Glomerular endothelial cell (primary cell): ENCODE data around the gene BPIFB4. TPM values are rescaled to one million over a fixed set of nuclear protein-coding genes. Genes with fewer than 3 reads are reported as not detected.
"Not testable (repeated sequence)": the region's sequence is repeated elsewhere in the genome, so short reads cannot be mapped to it uniquely, and the experiment has no call there.

ENCODE experiments used
- DNase-seq: peaks from one replicate; pipeline ENCODE4 v3.0.0-alpha.2; 2011; ENCODE audit warnings: low read depth, low spot score; ENCODE audit errors: extremely low read depth
- total RNA-seq: library from RNA; depleted of rRNA; stranded (reverse); fragments of >200 nt; gene quantifications from 2 replicates; pipeline ENCODE4 v1.2.3, GENCODE V29; 2015

Gene BPIFB4
- total RNA-seq, 1 donor from 2014 or later = not detected

DNA sequence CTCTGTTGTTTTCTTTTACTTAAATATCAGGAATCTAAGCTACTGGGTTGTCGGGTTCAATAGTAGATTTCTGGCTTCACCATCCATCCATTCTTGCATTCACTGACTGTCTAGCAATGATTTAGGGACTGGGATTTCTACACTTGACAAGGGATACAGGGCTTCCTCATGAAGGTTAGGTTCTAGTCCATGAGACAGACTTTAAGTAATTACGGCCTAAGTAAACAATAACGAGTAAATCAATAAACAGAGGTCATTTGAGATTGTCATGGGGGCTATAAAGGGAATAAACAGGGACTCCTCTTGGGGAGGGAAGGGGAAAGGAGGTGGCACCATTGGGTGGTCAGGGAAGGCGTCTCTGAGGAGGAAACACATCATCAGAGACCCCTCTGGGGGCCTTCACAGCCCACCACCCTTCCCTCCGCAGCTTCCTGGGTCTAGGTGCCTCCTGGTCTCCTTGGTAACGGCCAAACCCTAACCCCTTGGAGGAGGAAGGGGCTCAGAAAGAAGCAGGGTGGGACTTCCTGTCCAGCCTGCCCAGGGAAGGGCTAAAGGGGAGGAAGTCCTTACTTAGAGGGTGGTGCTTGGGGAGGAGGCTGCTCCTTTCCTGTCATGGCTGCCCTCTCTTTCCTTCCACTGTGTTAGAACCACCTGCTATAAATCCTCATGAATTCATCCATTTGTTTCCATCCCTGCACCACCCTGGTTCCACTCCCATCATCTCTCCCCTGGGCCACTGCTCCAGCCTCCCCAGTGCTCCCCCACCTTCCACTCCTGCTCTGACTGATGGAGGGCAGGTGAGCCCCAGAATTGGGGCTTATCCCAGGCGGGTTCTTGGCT lies 33.3 kb downstream of the BPIFB4 start:
- no peak for DNase-seq

DNA sequence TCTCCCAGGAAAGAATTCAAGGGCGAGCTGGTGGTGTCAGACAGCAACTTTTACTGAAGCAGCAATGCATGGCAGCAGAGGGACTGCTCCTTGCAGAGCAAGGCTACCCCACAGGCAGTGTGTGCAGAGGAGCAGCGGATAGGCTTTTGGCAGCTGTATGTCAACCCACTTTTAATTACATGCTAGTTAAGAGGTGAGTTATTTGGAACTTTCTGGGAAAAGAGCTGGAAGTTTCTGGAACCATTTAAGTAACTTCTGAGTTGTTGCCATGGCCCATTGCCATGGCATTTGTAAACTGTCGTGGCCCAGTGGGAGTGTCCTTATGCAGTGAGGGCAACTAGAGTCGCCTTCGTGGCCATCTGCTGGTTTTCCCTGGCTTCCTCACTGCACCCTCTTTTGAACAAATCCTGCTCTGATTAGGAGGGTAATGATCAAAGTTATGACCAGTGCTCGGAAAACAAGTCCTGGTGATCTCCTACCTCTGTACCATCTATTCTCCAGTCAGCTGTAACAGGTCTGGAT lies 34.0 kb downstream of the BPIFB4 start:
- no peak for DNase-seq

DNA sequence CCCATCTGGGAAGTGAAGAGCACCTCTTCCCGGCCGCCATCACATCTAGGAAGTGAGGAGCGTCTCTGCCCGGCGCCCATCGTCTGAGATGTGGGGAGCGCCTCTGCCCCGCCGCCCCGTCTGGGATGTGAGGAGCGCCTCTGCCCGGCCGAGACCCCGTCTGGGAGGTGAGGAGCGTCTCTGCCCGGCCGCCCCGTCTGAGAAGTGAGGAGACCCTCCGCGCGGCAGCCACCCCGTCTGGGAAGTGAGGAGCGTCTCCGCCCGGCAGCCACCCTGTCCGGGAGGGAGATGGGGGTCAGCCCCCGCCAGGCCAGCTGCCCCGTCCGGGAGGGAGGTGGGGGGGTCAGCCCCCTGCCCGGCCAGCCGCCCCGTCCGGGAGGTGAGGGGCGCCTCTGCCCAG lies 36.1 kb downstream of the BPIFB4 start:
- not testable (repeated sequence) for DNase-seq

DNA sequence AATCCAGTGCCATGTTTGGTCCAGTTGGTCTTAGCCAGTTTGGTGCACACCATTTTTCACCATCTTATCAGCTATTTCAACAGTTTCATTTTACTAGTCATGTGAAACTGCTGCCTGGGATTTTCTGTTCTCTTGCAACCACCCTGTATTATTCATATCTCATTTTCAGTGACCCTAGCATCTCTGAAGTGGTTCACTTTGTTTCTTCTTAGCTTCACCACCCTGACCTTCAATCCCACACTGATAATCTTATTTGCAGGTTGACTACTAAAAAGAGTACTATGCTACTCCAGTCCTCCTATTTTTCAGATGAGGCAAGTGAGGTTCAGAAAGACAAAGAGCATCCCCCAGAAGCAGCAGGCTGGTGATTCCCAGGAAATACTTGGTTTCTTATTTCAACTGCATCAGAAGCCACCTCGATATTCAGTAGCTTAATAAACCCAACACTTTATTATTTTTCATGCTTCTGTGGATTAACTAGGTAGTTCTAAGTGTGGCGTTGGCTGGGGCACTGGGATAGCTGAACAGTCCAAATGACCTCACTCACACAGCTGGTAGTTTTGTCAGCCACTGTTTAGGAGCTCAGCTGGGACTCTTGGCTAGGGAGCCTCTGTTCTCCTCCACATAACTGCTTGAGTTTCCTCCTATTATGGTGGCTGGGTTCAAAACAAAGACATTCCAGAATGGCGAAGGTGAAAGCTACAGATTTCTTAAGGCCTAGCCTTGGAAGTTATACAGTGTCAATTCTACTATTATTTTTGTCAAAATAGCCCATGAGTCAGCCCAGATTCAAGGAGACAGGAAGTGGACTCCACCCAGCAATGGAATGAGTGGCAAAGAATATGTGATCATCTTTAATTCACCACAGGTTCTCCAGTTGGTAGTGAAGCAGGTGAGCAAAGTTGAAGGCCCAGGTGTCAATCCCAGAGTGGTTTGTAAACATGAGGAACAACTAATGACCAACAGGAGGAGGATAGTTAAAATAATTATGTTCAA lies 40.6 kb downstream of the BPIFB4 start:
- DNase-seq = no peak

DNA sequence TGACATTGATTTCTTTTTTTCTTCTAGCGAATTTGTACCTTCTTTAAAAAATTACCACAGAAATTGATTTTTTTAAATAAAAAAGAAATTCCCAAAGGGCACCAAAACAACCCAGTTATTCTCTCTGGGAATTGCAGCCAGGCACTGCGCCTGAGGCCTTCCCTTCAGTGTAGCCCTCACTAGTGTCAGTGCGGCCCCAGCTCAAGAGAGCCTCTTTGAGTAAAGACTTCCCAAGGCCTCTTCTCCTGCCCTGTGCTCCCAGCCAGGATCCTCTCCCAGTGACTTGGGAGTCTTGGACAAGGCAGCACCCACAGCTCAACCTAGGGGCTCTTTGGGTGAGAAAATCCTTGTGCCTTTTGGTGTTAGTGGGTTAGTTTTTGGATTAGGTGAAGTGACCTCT lies 41.5 kb downstream of the BPIFB4 start:
- DNase-seq = no peak

DNA sequence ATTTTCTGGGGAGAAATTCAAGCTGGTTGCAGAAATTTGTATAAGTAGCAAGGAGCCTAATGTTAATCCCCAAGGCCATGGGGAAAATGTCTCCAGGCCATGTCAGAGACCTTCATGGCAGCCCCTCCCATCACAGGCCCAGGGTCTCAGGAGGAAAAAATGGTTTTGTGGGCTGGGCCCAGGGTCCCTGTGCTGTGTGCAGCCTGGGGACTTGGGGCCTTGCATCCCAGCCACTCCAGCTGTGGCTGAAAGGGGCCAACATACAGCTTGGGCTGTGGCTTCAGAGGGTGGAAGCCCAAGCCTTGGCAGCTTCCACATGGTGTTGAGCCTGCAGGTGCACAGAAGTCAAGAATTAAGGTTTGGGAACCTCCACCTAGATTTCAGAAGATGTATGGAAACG lies 42.9 kb downstream of the BPIFB4 start:
- not testable (repeated sequence) for DNase-seq

DNA sequence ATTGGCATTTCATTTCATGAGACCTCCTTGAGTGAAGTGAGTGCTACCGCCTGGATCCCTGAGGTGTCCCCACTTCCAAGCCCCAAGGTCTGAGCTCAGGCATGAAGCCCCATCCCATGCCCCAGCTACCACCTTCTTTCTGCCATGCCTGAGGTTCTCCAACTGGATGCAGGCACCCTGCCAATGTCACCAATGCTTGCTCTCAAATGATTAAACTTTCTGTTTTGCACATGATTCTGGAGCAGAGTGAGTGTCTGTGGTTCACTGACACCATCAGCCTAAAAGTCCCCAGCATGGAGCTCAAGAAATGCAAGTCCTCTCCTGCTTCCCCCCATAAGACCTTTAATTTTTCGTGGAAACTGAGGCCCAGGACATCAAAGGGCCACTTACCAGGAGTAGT lies 44.8 kb downstream of the BPIFB4 start:
- DNase-seq = no peak

DNA sequence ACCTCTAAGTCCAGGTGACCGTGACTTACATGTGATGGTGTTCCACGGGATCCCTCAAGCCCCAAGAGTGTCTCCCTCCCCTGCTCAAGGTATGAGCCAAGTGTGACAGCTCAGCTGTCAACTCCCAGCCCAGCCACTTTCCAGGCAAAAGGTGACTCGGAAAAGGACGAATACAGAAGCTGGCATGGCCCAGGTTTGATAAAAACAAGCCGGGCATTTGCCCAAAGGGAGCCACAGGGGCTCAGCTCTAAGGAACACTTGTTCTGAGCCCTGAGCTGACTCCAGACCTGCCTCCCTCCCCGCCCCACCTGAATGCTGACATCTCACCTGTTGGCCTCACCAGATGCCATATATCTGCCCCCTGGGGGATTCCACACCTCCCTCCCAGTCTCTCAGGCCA lies 45.6 kb downstream of the BPIFB4 start:
- no peak for DNase-seq

DNA sequence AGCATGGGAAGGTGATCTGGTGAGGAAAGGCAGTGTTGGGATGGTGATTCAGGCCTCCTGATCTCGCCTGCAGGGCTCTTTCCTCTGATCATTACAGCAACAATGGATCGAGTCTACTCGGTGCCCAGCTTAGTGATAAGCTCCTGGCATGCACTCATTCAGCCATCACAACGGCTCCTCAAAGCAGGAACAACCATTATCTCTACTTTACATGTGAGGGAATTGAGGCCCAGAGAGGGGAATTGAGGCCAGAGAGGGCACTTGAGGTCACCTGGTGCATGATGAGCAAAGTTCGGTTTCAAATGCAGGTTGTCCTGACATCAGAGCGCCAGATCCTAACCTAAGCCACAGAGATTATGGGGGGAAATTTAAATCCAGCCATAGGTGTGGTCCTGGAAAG lies 46.5 kb downstream of the BPIFB4 start:
- DNase-seq = no peak

DNA sequence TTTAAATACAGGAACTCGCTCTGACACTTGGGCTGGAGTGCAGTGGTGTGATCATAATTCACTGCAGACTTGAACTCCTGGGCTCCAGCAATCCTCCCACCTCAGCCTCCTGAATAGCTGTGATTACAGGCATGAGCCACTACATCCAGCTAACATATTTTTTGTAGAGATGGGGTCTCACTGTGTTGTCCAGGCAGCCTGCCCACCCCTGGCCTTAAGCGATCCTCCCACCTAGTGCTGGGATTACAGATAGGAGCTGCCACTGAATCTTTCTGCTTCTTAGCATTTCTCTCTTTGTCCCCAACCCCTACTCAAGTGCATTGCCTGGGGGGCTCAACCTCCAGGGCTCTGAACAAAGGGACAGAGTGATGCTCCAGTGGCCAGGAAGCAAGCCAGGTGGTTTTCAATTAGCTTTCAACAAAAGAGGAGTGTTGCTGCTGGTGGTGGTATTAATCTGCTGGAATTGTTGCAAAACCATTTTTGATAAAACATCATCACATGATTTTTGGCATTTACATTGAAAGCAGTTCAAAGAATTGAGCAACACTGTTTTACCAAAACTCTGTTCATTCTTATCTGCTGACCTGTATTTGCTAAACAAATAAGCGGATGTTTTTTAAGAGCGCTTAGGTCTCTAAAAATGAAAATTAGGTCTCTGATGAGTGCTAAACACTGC lies 48.1 kb downstream of the BPIFB4 start:
- no peak for DNase-seq

DNA sequence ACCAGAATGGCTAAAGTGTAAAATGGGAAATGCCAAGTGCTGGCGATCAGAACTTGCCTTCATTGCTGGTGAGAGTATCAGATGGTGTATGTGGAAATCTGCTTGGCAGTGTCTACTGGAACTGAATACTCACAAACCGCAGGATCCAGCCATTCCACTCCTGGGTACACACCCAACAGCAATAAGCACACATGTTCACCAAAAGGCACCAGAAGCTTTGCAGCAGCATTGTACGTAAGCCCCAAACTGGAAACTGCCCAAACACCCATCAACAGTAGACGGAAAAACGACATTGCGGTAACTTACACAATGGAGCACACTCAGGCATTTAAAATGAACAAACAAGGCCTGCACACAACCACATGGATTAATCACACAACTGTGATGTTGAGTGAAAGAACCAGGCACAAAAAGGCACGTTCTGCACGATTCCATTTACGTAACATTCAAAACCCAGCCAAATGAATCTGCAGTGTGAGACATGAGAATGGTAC lies 51.2 kb downstream of the BPIFB4 start:
- no peak for DNase-seq

DNA sequence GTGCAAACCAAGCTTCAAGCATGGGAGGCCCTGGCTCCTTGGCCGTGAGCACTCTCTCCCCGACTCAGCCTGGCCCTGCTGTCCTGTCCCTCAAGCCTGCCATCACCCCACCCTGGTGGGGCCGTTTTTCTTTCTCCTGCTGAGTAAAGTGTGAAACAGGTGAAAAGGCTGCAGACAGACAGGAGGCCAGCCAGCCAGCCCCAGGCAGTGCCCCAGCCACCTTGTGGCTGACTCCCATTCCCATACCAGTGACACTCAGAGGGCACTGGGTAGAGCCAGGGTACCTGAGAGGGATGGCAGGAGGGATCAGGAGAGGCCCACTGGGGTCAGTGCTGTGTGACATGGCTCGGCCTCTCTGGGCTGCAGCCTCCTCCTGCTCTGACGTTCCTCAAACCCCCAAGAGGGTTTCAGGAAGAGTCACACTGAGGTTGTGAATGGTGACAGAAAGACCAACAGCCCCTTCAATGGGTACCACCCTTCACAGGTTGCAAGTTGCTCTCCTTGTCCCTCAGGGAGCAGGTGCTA lies 52.6 kb downstream of the BPIFB4 start:
- no peak for DNase-seq

DNA sequence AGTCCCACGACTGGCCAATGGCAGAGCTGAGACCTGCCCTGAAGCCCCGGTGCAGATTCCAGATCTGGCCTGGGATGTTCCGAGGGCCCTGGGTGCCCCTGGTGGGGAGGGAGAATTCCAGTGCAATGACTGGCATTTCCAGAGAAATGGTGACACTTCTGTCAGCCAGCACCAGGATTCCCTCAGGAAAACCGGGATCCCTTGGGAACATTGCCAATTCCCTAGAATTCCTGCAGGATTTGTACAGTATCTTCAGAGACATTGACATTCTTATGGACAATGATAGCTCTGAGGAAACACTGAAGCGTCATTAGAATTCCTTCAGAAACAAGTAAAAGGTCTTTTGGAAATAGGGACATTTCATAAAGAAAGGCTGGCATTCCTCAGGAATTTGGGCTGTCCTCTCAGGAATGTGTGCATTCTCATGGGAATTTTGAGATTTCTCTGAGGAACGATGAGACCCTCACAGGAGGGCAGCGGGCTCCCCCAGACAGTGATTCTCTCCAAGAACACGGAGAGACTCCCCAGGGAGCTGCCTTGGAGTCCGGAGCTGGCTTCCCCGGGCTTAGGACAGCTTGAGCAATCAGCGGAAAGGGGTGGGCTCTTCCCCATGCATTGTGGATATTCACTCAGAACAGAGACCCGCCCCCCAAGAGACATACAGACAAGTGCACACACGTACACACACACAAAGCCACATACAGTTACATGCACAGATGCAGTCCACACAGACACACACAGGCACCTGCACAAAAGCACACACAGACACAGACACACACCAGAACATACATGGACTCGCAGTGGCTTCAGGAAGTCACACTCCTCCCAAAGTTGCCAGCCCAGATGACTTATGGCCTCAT lies 53.3 kb downstream of the BPIFB4 start:
- no peak for DNase-seq

DNA sequence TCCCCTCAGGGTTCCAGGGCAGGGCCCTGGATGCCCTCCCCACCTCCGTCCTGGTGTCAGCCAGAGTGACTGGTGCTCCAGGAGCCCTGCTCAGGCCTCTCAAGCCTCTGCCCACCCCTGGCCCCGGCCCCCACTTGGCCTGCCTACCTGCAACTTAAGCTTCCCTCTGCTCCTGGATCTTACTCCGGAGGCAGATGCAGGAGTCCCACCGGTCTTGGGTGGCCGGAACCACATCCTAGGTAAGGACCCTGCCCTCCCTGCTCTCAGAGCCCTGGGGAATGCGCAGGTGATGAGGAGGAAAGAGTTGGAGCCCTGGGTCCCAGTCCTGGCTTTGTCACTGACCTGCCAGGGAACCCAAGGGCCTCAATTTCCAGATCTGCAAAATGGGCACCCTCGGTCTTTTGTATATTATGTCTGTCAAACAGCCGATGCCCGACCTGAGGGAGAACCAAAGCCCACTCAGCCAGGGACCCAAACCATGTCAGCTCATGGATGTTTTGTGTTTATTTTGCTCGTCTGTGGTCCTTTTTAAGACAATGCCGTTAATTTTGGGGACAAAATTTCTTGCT lies 54.0 kb downstream of the BPIFB4 start:
- DNase-seq = no peak

DNA sequence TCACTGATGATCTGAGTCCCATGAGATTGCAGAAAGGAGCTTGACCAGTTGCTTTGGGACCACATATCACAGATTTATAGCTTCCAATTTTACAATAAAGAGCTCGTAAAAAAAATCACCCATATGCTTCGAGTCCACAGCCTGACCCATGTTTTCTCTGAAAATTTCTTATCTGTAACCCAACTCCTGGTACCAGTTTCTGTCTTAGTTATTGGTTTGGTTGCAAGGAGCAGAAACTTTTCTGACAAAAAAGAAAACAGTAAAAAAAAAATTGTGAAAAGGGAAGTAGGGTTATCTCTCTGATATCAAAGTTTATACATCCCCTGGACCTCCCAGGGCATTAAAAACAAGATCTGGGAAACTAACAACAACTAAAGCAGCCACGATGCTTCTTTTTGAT lies 57.8 kb downstream of the BPIFB4 start:
- DNase-seq = no peak

DNA sequence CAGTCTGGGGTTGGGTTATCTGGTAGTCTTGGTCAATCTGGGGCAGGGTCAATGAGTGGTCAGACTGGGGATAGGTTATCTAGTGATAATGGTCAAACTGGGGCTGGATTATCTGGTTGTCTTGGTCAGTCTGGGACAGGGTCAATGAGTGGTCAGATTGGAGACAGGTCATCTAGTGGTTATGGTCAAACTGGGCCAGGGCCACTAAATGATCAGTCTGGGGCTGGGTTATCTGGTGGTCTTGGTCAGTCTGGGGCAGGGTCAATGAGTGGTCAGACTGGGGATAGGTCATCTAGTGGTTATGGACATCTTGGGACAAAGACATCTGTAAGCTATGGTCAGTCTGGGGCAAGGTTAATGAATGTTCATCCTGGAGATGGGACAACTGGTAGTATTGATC lies 60.0 kb downstream of the BPIFB4 start:
- no peak for DNase-seq

DNA sequence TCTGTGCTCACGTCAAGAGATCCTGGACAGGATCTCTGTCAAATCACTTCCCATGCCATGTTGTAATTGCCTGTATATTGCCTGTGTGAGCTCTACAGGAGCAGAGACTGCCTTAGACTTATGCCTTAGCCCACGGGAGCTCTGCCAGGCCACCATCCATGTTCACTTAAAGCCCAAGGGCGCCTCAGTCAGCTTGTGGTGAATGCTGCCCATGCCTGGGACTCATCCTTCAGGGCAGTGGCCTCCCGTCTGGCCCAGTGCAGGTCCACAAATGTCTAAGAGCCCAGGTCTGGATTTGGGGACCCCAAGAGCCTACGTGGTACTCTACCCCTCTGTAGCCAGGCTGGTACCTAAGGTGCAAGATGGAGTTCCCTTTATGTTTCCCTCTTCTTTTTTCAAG lies 66.1 kb downstream of the BPIFB4 start:
- no peak for DNase-seq

DNA sequence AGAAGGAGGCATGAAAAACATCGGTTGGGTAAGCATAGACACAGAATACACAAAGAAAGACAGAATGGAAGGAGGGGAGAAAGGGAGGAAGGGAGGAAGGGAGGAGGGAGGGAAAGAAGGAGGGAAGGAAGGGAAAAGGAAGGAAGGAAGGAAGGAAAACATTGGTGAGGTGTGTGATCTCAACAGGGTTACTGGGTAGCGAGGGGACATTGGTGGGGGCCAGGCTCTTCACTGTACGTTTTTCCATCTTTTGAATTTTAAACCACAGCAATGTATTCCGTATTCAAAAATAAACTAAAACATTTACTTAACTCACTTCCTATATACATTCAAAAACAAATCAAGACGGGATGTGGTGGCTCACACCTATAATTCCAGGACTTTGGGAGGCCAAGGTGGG lies 67.9 kb downstream of the BPIFB4 start:
- DNase-seq = no peak

DNA sequence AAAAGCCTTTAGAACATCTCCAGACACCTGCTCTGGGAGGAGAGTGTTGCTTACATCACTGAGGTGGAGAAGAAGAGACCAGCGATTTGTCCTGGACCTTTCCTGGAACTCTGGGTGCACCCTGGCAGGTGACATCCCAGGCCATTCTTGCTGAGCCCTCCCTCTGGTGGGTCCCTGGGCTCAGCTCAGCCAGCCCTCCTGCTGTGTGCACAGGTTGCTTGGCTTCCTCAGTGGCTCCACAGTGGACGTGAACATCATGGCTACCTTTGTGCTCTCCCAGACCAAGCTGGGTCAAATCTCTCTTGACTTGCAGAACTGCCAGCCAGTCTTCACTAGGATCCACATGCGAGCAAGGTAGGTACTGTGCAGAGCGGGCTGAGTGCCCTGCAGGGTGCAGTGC lies 68.6 kb downstream of the BPIFB4 start:
- no peak for DNase-seq
